Hepatocyte (in vitro differentiated cells): ENCODE results near the gene KCNN3. TPM values are rescaled to one million over a fixed set of nuclear protein-coding genes. Genes with fewer than 3 reads are reported as not detected.

ENCODE experiments used
- DNase-seq: peaks from one replicate; pipeline ENCODE4 v3.0.0-alpha.2; 2016; ENCODE audit warnings: low spot score
- H2AFZ ChIP-seq: fragments of 200-600 bp; sonication (generic); 2 replicates; pipeline ENCODE4 v1.6.0; 2016; ENCODE audit warnings: antibody characterized with exemption, mild to moderate bottlenecking
- H3K27ac ChIP-seq: fragments of 200-600 bp; sonication (generic); 2 replicates; pipeline ENCODE4 v1.5.1; 2016; ENCODE audit warnings: mild to moderate bottlenecking
- H3K27me3 ChIP-seq: fragments of 200-600 bp; sonication (generic); 2 replicates; pipeline ENCODE4 v1.6.1; 2016
- H3K36me3 ChIP-seq: fragments of 200-600 bp; sonication (generic); replicated peaks from 2 replicates; pipeline ENCODE4 v1.5.1; 2016; ENCODE audit warnings: low read depth; ENCODE audit not compliant: insufficient read depth
- H3K4me1 ChIP-seq: fragments of 200-600 bp; sonication (generic); 2 replicates; pipeline ENCODE4 v1.5.1; 2016; ENCODE audit warnings: mild to moderate bottlenecking, moderate library complexity; ENCODE audit not compliant: insufficient read depth
- H3K4me2 ChIP-seq: fragments of 200-600 bp; sonication (generic); 2 replicates; pipeline ENCODE4 v1.6.0; 2016
- H3K4me3 ChIP-seq: fragments of 200-600 bp; sonication (generic); 2 replicates; pipeline ENCODE4 v1.5.1; 2016; ENCODE audit warnings: mild to moderate bottlenecking
- H3K79me2 ChIP-seq: fragments of 200-600 bp; sonication (generic); 2 replicates; pipeline ENCODE4 v1.6.0; 2017; ENCODE audit warnings: mild to moderate bottlenecking
- H3K9me2 ChIP-seq: fragments of 200-600 bp; sonication (generic); replicated peaks from 2 replicates; pipeline ENCODE4 v1.6.0; 2017; ENCODE audit warnings: mild to moderate bottlenecking; ENCODE audit not compliant: insufficient read depth
- H3K9me3 ChIP-seq: fragments of 200-600 bp; sonication (generic); 2 replicates; pipeline ENCODE4 v1.5.1; 2016; ENCODE audit warnings: low read depth, mild to moderate bottlenecking
- H4K20me1 ChIP-seq: fragments of 200-600 bp; sonication (generic); 2 replicates; pipeline ENCODE4 v1.6.0; 2016; ENCODE audit warnings: mild to moderate bottlenecking; ENCODE audit not compliant: insufficient read depth, poor library complexity, severe bottlenecking
- EZH2 ChIP-seq: fragments of 200-600 bp; sonication (generic); IDR thresholded peaks from 2 replicates; pipeline ENCODE4 v1.6.1; 2016; ENCODE audit warnings: antibody characterized with exemption, mild to moderate bottlenecking, borderline replicate concordance
- EZH2phosphoT487 ChIP-seq: fragments of 200-600 bp; sonication (generic); IDR thresholded peaks from one replicate; pipeline ENCODE4 v1.6.1; 2018; ENCODE audit warnings: antibody characterized with exemption, mild to moderate bottlenecking, low read depth, moderate library complexity; ENCODE audit not compliant: unreplicated experiment, severe bottlenecking
- WGBS: methylation state at CpG from one replicate; pipeline ENCODE4 v1.1.6; 2016; ENCODE audit warnings: low lambda C conversion rate; ENCODE audit errors: missing lambda C conversion rate; 5-methylcytosine and 5-hydroxymethylcytosine counted together
- polyA plus RNA-seq: library from polyadenylated mRNA; unstranded; fragments of >200 nt; fragmentation: Nextera tagmentation; extraction: Ambion mirVana; gene quantifications from 2 replicates; pipeline ENCODE4 v1.2.1, GENCODE V29; 2016
- total RNA-seq: library from RNA; depleted of rRNA; stranded (reverse); fragments of >200 nt; gene quantifications from 2 replicates; pipeline ENCODE4 v1.2.3, GENCODE V29; 2014
- TF ChIP-seq, protein P1 (sequence below): fragments of 200-600 bp; sonication (generic); IDR thresholded peaks from 2 replicates; pipeline ENCODE4 v1.5.1; 2016; ENCODE audit warnings: antibody characterized with exemption, mild to moderate bottlenecking; ENCODE audit not compliant: poor library complexity

Gene KCNN3
- total and polyA plus RNA-seq, 2 experiments from 2014 or later, result 0.56 to 0.67 TPM

DNA sequence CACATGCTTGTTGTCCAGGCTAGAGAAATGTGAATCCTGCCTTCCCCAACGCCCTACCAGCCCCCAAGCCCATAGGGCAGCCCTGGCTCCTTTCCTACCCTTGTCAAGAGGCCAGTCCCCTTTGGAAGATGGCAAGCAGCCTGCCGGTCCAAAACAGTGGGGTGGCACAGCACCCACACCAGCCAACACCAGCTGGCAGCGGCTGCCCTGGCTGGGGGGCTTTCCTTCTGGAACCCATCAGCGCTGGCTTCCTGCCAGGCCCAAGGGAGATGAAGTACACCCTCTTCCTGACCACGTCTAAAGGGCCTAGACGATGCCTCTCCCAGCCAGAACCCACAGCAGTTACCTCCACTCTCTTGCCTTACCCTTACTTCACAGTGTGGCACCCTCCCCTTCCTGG is 24.2 kb downstream of the KCNN3 start:
- Histone ChIP-seq H3K9me2 (no peaks in the 10 kb centered on the region), H3K27me3 (no peaks in the 10 kb centered on the region), H3K9me3 (no peaks in the 10 kb centered on the region), H3K36me3 (no peaks in the 10 kb centered on the region), H3K79me2 (no peaks in the 10 kb centered on the region), H3K4me1 (peaks cover 28% of the 10 kb centered on the region), H2AFZ (no peak overlapping the region), H3K4me3 (no peak overlapping the region), H3K4me2 (peak overlapping the region; percentile 44), H4K20me1 (no peaks in the 10 kb centered on the region), H3K27ac (peak overlapping the region; percentile 72)
- no peak for DNase-seq
- WGBS, result 80% methylated on average over 6 of the region's 6 CpGs
- TF ChIP-seq, protein P1, sequence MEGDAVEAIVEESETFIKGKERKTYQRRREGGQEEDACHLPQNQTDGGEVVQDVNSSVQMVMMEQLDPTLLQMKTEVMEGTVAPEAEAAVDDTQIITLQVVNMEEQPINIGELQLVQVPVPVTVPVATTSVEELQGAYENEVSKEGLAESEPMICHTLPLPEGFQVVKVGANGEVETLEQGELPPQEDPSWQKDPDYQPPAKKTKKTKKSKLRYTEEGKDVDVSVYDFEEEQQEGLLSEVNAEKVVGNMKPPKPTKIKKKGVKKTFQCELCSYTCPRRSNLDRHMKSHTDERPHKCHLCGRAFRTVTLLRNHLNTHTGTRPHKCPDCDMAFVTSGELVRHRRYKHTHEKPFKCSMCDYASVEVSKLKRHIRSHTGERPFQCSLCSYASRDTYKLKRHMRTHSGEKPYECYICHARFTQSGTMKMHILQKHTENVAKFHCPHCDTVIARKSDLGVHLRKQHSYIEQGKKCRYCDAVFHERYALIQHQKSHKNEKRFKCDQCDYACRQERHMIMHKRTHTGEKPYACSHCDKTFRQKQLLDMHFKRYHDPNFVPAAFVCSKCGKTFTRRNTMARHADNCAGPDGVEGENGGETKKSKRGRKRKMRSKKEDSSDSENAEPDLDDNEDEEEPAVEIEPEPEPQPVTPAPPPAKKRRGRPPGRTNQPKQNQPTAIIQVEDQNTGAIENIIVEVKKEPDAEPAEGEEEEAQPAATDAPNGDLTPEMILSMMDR, result no peak
- TF ChIP-seq EZH2 (no peak), EZH2phosphoT487 (no peak)

DNA sequence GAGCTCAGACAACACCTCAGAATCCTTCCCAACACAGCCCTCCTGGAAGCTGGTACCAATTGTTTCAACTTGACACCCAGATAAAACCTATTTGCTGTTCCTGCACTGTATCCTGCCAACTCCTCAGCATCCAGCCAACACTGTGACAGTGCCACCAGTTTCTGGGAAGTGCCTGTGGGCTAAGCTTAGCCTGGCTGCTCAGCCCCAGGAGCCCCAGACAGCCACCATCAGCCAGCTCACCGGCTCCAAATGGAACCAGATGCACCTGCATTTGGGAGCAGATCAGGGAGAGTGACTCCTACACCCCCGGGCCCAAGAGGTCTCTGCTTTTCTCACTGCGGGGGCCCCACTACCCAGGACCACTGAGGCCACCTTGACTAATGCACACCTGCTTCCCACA is 24.9 kb downstream of the KCNN3 start:
- no peaks in the 10 kb centered on the region for H3K9me3 ChIP-seq
- TF ChIP-seq EZH2phosphoT487 (no peak), EZH2 (no peak)
- TF ChIP-seq, protein P1, result no peak
- WGBS, result 82% methylated on average over 3 of the region's 3 CpGs
- H3K9me2 ChIP-seq, result no peaks in the 10 kb centered on the region
- H3K27ac ChIP-seq, result peak overlapping the region; percentile 72
- H3K36me3 ChIP-seq, result no peaks in the 10 kb centered on the region
- no peaks in the 10 kb centered on the region for H3K27me3 ChIP-seq
- DNase-seq, result no peak
- H3K4me2 ChIP-seq, result no peak overlapping the region
- H2AFZ ChIP-seq, result no peak overlapping the region
- H3K79me2 ChIP-seq, result no peaks in the 10 kb centered on the region
- H3K4me3 ChIP-seq, result no peak overlapping the region
- no peaks in the 10 kb centered on the region for H4K20me1 ChIP-seq
- peaks cover 28% of the 10 kb centered on the region for H3K4me1 ChIP-seq

DNA sequence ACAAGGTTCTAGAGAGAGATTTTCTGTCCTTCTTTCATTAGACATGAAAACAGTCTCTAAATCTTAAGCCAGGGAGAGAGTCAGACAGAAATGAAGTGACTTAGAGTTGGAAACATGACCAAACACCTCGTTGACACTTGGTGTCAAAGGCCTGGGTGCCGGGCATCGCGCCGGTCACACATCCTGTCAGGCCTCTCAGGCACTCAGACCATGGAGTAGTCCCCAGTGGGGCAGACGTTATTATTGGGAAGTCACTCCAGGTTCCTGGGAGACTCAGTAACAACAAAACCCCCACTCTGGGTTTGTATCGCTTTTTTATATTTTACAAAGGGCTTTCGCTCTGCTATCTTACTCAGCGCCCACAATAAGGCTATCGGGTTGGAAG is 25.8 kb downstream of the KCNN3 start:
- H3K4me2 ChIP-seq, result no peak overlapping the region
- H2AFZ ChIP-seq, result no peak overlapping the region
- 85% methylated on average over 10 of the region's 10 CpGs for WGBS
- peaks cover 28% of the 10 kb centered on the region for H3K4me1 ChIP-seq
- no peak for DNase-seq
- no peaks in the 10 kb centered on the region for H3K9me2 ChIP-seq
- no peak for TF ChIP-seq EZH2phosphoT487
- TF ChIP-seq, protein P1, result no peak
- no peak for TF ChIP-seq EZH2
- H3K9me3 ChIP-seq, result no peaks in the 10 kb centered on the region
- no peaks in the 10 kb centered on the region for H3K79me2 ChIP-seq
- H3K4me3 ChIP-seq, result no peak overlapping the region
- no peaks in the 10 kb centered on the region for H4K20me1 ChIP-seq
- no peak overlapping the region for H3K27ac ChIP-seq
- no peaks in the 10 kb centered on the region for H3K36me3 ChIP-seq
- no peaks in the 10 kb centered on the region for H3K27me3 ChIP-seq
